Subcutaneous abdominal adipose tissue (tissue), 5 donors: ENCODE data around the gene GMDS.

Experiments used
- H3K27ac ChIP-seq: one replicate; pipeline ENCODE4 v1.7.0; 2013; ENCODE audit warnings: low read depth, mild to moderate bottlenecking, inconsistent platforms, low read length, moderate library complexity
- H3K27me3 ChIP-seq, 5 donors: one replicate each; pipeline ENCODE4 v1.7.0; 2013; ENCODE audit warnings: low read length in 5 of 5, inconsistent platforms in 1 of 5; ENCODE audit not compliant: control insufficient read depth in 5 of 5, insufficient read depth in 4 of 5
- H3K36me3 ChIP-seq, 5 donors: one replicate each; pipeline ENCODE4 v1.7.0; 2013; ENCODE audit warnings: low read length in 5 of 5; ENCODE audit not compliant: control insufficient read depth in 5 of 5, insufficient read depth in 5 of 5
- H3K4me1 ChIP-seq, 5 donors: one replicate each; pipeline ENCODE4 v1.7.0; 2013; ENCODE audit warnings: low read length in 5 of 5, mild to moderate bottlenecking in 3 of 5, moderate library complexity in 1 of 5; ENCODE audit not compliant: control insufficient read depth in 5 of 5, insufficient read depth in 5 of 5
- H3K4me3 ChIP-seq, 5 donors: one replicate each; pipeline ENCODE4 v1.7.0; 2013; ENCODE audit warnings: low read length in 5 of 5, low read depth in 1 of 5
- H3K9ac ChIP-seq, 5 donors: one replicate each; pipeline ENCODE4 v1.7.0; 2013; ENCODE audit warnings: low read length in 5 of 5, mild to moderate bottlenecking in 4 of 5, moderate library complexity in 3 of 5
- H3K9me3 ChIP-seq, 5 donors: one replicate each; pipeline ENCODE4 v1.7.0; 2013; ENCODE audit warnings: low read length in 5 of 5; ENCODE audit not compliant: control insufficient read depth in 5 of 5
- donor health status: healthy.
- donor health status: healthy.
- donor health status: healthy.
- donor health status: healthy.
- donor health status: healthy.

GMDS gene

GRCh38 chr6:2148748-2149147 is 96.7 kb downstream of the GMDS start:
- H3K27ac ChIP-seq = no peak overlapping the region
- H3K4me3 ChIP-seq = no peak overlapping the region
- no peak overlapping the region for H3K9ac ChIP-seq
- H3K4me1 ChIP-seq = peaks cover 0 to 4% (median 0%) of the 10 kb centered on the region in 5 donors
- H3K36me3 ChIP-seq = peaks cover 0 to 2% (median 0%) of the 10 kb centered on the region in 5 donors
- no peaks in the 10 kb centered on the region for H3K27me3 ChIP-seq
- H3K9me3 ChIP-seq = no peaks in the 10 kb centered on the region

GRCh38 chr6:2147766-2148448 is 97.5 kb downstream of the GMDS start:
- H3K36me3 ChIP-seq = peaks cover 0 to 2% (median 0%) of the 10 kb centered on the region in 5 donors
- H3K4me1 ChIP-seq = peaks cover 0 to 4% (median 0%) of the 10 kb centered on the region in 5 donors
- no peaks in the 10 kb centered on the region for H3K27me3 ChIP-seq
- no peak overlapping the region for H3K4me3 ChIP-seq
- no peaks in the 10 kb centered on the region for H3K9me3 ChIP-seq
- no peak overlapping the region for H3K9ac ChIP-seq
- H3K27ac ChIP-seq = no peak overlapping the region

DNA sequence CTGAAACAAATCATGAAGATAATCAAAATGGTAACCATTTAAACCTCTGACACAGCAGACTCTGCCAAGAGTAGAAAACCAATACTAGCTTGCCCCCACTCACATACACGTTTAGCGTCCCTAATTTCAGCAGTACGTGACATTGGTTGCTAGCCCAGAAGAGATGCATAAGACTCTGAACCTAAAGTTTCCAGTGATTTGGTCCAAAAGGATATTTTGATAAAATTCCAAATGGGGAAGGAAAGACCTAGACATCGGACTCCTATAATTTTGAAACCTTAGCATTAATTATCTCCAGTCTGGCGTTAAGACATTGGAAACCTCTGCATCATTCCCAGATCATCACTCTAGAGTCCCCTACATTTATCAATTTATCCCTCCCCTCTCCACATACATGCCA is 98.1 kb downstream of the GMDS start:
- H3K9ac ChIP-seq = no peak overlapping the region
- H3K4me1 ChIP-seq = peaks cover 0 to 4% (median 0%) of the 10 kb centered on the region in 5 donors
- no peak overlapping the region for H3K27ac ChIP-seq
- H3K27me3 ChIP-seq = no peaks in the 10 kb centered on the region
- H3K4me3 ChIP-seq = no peak overlapping the region
- H3K36me3 ChIP-seq = peaks cover 0 to 2% (median 0%) of the 10 kb centered on the region in 5 donors
- no peaks in the 10 kb centered on the region for H3K9me3 ChIP-seq

- Histone ChIP-seq H3K9ac (no peak overlapping the region), H3K4me1 (peaks cover 0 to 15% (median 5%) of the 10 kb centered on the region in 5 donors), H3K27ac (no peak overlapping the region), H3K9me3 (no peaks in the 10 kb centered on the region), H3K27me3 (no peaks in the 10 kb centered on the region), H3K36me3 (peaks cover 0 to 2% (median 0%) of the 10 kb centered on the region in 5 donors), H3K4me3 (no peak overlapping the region)
These were observed 101.2 kb downstream of the GMDS start for GRCh38 chr6:2144210-2144609.

DNA sequence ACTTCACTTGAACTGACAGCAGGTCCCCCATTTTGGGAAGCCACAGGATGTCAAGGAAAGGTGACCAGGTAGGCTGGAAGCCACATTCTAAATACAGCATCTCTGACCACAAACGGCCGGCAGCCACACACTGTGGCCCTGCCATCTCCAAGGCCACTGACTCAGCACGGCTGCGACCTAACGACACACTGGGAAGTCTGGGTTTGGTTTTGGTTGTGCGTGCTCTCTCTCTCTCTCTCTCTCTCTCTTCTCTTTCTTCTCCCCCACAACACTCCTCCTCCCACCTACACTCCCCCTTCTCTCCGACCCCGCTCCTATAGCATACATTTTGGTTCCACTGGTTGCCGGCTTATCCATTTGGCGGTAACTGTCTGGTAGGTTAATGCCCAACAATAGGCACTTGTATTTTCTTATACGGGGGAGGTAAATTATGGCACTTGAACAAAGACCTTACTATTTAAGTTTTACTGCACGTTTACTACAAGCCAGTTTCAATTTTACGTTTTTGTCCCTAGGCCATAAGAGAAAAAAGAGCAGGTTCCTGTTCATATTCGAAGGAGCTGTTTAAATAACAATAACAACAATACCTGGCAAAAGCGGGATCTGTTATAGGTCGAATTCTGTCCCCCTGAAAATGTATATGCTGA is 103.6 kb downstream of the GMDS start:
- H3K4me1 ChIP-seq = peaks cover 0 to 12% (median 5%) of the 10 kb centered on the region in 5 donors
- H3K27me3 ChIP-seq = no peaks in the 10 kb centered on the region
- peaks cover 0 to 2% (median 0%) of the 10 kb centered on the region in 5 donors for H3K36me3 ChIP-seq
- H3K27ac ChIP-seq = no peak overlapping the region
- H3K9me3 ChIP-seq = no peaks in the 10 kb centered on the region
- H3K4me3 ChIP-seq = no peak overlapping the region
- no peak overlapping the region for H3K9ac ChIP-seq

GRCh38 chr6:2140438-2141128 is 104.8 kb downstream of the GMDS start:
- Histone ChIP-seq H3K4me1 (peaks cover 0 to 12% (median 5%) of the 10 kb centered on the region in 5 donors), H3K27ac (no peak overlapping the region), H3K9me3 (no peaks in the 10 kb centered on the region), H3K36me3 (no peaks in the 10 kb centered on the region), H3K9ac (no peak overlapping the region), H3K27me3 (no peaks in the 10 kb centered on the region), H3K4me3 (no peak overlapping the region)

- Histone ChIP-seq H3K9me3 (no peaks in the 10 kb centered on the region), H3K27ac (no peak overlapping the region), H3K4me3 (no peak overlapping the region), H3K9ac (no peak overlapping the region), H3K36me3 (no peaks in the 10 kb centered on the region), H3K4me1 (peaks cover 0 to 14% (median 3%) of the 10 kb centered on the region in 5 donors), H3K27me3 (no peaks in the 10 kb centered on the region)
These were observed 110.0 kb downstream of the GMDS start for GRCh38 chr6:2135401-2135800.

DNA sequence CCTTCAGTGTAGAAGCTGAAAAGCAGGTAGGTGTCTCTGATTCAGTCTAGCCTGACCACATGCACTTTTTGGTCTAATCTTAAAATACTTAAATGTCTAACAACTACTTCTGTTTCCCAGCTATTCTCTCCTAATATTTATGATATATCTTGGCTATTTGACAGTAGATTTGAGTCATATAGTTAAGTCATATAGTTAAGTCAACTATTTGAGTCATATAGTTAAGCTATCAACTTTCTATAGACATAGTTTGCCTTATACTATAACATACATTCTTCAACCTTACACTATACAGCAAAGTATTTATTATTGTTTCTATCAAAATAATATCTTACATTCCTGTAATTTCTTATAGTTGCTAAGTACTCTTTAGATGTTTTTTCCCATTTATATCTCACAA is 110.9 kb downstream of the GMDS start:
- Histone ChIP-seq H3K36me3 (no peaks in the 10 kb centered on the region), H3K27me3 (no peaks in the 10 kb centered on the region), H3K9ac (no peak overlapping the region), H3K27ac (no peak overlapping the region), H3K4me3 (no peak overlapping the region), H3K9me3 (no peaks in the 10 kb centered on the region), H3K4me1 (peaks cover 0 to 14% (median 2%) of the 10 kb centered on the region in 5 donors)

GRCh38 chr6:2133716-2134310 is 111.6 kb downstream of the GMDS start:
- Histone ChIP-seq H3K27ac (no peak overlapping the region), H3K4me1 (peaks cover 0 to 14% (median 2%) of the 10 kb centered on the region in 5 donors), H3K9ac (no peak overlapping the region), H3K9me3 (no peaks in the 10 kb centered on the region), H3K27me3 (no peaks in the 10 kb centered on the region), H3K36me3 (no peaks in the 10 kb centered on the region), H3K4me3 (no peak overlapping the region)

DNA sequence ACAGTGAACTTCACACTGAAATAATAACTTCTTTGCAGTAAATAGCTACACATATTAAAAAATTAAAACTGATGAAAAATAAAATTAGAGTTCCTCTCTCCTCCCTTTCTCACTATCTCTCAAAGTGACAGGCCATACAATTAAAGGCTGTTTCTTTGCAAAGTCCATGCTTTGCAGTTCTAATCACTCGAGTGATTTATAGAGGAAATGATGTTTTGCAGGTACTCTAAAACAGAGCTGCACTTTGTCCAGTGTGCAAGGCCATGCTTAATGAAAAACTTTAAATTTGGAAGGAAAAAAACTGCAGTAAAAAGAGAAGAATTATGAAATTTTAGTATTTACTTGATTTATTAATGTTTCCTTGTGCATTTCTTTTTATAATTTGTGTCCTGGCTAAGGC is 112.5 kb downstream of the GMDS start:
- Histone ChIP-seq H3K27ac (no peak overlapping the region), H3K4me1 (peaks cover 0 to 19% (median 2%) of the 10 kb centered on the region in 5 donors), H3K9me3 (no peaks in the 10 kb centered on the region), H3K4me3 (no peak overlapping the region), H3K36me3 (no peaks in the 10 kb centered on the region), H3K27me3 (no peaks in the 10 kb centered on the region), H3K9ac (no peak overlapping the region)
